DOHH2 (cell line): ENCODE results near the gene STK11.

Source experiments
- EZH2phosphoT487 ChIP-seq: fragments of 200-600 bp; sonication (generic); IDR thresholded peaks from 2 replicates; pipeline ENCODE4 v1.6.1; 2017; ENCODE audit warnings: borderline replicate concordance, mild to moderate bottlenecking, antibody characterized with exemption, low read length, moderate library complexity, mixed read lengths
- TF ChIP-seq, protein P1 (sequence below): fragments of 200-600 bp; sonication (generic); IDR thresholded peaks from one replicate; pipeline ENCODE4 v1.5.1; 2014; ENCODE audit warnings: antibody characterized with exemption, mild to moderate bottlenecking, low read depth, low read length; ENCODE audit not compliant: poor library complexity, severe bottlenecking

DNA sequence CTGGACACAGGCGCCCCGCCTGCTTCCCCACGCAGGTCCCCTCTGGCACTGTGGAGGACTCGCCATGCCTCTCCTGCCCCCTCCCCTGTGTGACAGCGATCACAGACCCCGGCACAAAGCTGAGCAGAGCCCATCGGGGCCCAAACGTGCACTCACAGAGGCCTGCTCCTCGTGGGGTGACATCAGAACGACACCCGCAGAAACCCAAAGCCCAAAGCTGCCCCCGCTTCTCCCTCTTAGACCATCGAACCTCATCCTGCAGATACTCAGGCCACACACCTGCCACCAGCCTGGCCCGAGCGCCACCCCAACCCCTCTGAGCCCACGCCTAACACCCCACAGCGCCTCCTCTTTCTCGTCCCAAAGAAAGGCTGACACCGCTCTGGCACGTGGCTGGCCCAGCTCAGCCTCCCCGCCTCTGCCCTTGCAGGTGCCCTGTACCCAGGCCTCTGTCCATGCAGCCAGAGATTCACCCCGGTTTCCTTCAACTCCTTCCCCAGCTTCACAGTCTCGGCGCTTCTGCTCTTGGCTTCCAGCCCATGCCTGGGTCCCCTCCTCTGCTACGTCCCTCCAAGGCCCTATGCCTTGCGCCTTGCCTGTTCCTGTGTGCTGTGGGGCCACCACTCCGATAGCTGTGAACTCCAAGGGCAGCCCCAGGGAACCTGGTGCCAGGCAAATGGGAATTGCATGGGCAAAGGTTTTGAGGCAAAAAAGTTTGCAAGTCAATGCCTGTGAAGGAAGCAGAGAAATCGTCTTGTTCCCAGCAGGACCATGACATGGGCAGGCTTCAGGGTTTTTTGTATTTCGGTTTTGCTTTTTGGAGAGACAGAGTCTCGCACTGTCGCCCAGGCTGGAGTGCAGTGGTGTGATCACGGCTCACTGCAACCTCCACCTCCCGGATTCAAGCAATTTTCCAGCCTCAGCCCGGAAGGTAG lies 33.1 kb downstream of the STK11 start:
- TF ChIP-seq, protein P1, sequence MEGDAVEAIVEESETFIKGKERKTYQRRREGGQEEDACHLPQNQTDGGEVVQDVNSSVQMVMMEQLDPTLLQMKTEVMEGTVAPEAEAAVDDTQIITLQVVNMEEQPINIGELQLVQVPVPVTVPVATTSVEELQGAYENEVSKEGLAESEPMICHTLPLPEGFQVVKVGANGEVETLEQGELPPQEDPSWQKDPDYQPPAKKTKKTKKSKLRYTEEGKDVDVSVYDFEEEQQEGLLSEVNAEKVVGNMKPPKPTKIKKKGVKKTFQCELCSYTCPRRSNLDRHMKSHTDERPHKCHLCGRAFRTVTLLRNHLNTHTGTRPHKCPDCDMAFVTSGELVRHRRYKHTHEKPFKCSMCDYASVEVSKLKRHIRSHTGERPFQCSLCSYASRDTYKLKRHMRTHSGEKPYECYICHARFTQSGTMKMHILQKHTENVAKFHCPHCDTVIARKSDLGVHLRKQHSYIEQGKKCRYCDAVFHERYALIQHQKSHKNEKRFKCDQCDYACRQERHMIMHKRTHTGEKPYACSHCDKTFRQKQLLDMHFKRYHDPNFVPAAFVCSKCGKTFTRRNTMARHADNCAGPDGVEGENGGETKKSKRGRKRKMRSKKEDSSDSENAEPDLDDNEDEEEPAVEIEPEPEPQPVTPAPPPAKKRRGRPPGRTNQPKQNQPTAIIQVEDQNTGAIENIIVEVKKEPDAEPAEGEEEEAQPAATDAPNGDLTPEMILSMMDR, result no peak
- TF ChIP-seq EZH2phosphoT487, result peak; percentile 50; the same call in 1 of the 2 replicates
